ENCODE measurements around the gene C1QTNF12.

The C1QTNF12 gene

GRCh38 chr1:1226566-1227362 is 19.8 kb downstream of the C1QTNF12 start:
- DNase-seq = no peak

- no peak for DNase-seq
Measured at GRCh38 chr1:1225913-1226312, 20.6 kb downstream of the C1QTNF12 start.

- no peak for DNase-seq
Measured at GRCh38 chr1:1225238-1225845, 21.2 kb downstream of the C1QTNF12 start.

- no peak for DNase-seq
Measured at GRCh38 chr1:1223891-1224290, 22.6 kb downstream of the C1QTNF12 start.

GRCh38 chr1:1223321-1223720 is 23.2 kb downstream of the C1QTNF12 start:
- DNase-seq = no peak

GRCh38 chr1:1222575-1223225 is 23.8 kb downstream of the C1QTNF12 start:
- no peak for DNase-seq

GRCh38 chr1:1221887-1222574 is 24.5 kb downstream of the C1QTNF12 start:
- no peak for DNase-seq

- DNase-seq = no peak
Measured at GRCh38 chr1:1220197-1220596, 26.3 kb downstream of the C1QTNF12 start.

GRCh38 chr1:1219341-1219740 is 27.2 kb downstream of the C1QTNF12 start:
- DNase-seq = no peak

- no peak for DNase-seq
Measured at GRCh38 chr1:1218524-1219200, 27.9 kb downstream of the C1QTNF12 start.

GRCh38 chr1:1217621-1218523 is 28.6 kb downstream of the C1QTNF12 start:
- DNase-seq = peak; percentile 30

GRCh38 chr1:1216770-1217620 is 29.5 kb downstream of the C1QTNF12 start:
- no peak for DNase-seq

- no peak for DNase-seq
Measured at GRCh38 chr1:1215881-1216605, 30.5 kb downstream of the C1QTNF12 start.

GRCh38 chr1:1215080-1215676 is 31.3 kb downstream of the C1QTNF12 start:
- no peak for DNase-seq

GRCh38 chr1:1213345-1214265 is 32.9 kb downstream of the C1QTNF12 start, which contains the start of gene TNFRSF4:
TNFRSF4 (minus strand) TSS chr1:1214153; CDS start chr1:1214127, 26 bp downstream.
- DNase-seq = no peak

GRCh38 chr1:1212780-1213344 is 33.7 kb downstream of the C1QTNF12 start:
- no peak for DNase-seq

- DNase-seq = no peak
Measured at GRCh38 chr1:1211541-1212441, 34.7 kb downstream of the C1QTNF12 start.
